ENCODE results near the gene LHX3. TPM values are rescaled to one million over a fixed set of nuclear protein-coding genes. Genes with fewer than 3 reads are reported as not detected.
"Not testable (repeated sequence)": the region's sequence is repeated elsewhere in the genome, so short reads cannot be mapped to it uniquely, and the experiment has no call there.

The LHX3 gene
- total RNA-seq, 2 donors from 2014 or later: 1.3 TPM; not detected in 1

DNA sequence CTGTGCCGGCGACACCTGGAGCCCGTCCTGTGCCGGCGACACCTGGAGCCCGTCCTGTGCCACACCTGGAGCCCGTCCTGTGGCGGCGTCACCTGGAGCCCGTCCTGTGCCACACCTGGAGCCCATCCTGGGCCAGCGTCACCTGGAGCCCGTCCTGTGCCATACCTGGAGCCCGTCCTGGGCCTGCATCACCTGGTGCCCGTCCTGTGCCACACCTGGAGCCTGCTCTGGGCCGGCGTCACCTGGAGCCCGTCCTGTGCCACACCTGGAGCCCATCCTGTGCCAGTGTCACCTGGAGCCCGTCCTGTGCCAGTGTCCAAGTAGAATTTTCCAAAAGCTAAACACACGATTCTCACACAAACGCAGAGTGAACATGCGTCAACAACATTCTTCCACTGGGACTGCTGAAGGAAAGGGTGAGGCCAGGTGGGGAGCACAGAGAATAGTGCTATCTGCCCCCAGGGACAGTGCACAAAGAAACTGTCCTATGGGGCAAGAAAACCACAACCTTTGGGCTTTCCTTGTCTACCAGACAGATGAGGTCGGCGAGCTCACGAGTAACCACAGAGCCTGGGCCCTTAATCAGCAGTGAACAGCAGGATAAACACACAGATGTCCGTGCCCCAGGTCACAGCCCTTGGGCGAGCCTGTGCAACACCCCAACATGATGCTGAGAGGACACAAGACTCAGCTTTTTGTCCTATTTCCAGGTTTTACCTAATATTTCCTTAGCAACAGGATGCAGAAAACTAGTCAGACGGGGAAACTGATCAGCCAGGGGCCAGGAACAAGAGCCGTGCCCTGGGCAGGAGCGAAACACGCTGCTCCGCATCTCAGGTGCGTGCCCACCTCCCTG, 32.8 kb upstream of the LHX3 start:
- Histone ChIP-seq H3K4me1 (replicated peaks) (no peaks in the 10 kb centered on the region), H3K27ac (no peak overlapping the region), H3K9me3 (no peaks in the 10 kb centered on the region), H3K27me3 (replicated peaks; ENCODE audit: insufficient read depth) (no peaks in the 10 kb centered on the region), H3K4me3 (no peak overlapping the region), H3K36me3 (no peaks in the 10 kb centered on the region)
- TF ChIP-seq POLR2A (IDR thresholded peaks at IDR 0.05): no peak
- no peak for TF ChIP-seq POLR2AphosphoS5 (IDR thresholded peaks at IDR 0.05)
- TF ChIP-seq, protein P1, sequence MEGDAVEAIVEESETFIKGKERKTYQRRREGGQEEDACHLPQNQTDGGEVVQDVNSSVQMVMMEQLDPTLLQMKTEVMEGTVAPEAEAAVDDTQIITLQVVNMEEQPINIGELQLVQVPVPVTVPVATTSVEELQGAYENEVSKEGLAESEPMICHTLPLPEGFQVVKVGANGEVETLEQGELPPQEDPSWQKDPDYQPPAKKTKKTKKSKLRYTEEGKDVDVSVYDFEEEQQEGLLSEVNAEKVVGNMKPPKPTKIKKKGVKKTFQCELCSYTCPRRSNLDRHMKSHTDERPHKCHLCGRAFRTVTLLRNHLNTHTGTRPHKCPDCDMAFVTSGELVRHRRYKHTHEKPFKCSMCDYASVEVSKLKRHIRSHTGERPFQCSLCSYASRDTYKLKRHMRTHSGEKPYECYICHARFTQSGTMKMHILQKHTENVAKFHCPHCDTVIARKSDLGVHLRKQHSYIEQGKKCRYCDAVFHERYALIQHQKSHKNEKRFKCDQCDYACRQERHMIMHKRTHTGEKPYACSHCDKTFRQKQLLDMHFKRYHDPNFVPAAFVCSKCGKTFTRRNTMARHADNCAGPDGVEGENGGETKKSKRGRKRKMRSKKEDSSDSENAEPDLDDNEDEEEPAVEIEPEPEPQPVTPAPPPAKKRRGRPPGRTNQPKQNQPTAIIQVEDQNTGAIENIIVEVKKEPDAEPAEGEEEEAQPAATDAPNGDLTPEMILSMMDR (IDR thresholded peaks at IDR 0.05): no peak
- intact Hi-C loops (cut with DNase I): no loop called here
- no peak for DNase-seq (ENCODE audit: low spot score)
- WGBS: 87% methylated on average over 32 of the region's 32 CpGs

DNA sequence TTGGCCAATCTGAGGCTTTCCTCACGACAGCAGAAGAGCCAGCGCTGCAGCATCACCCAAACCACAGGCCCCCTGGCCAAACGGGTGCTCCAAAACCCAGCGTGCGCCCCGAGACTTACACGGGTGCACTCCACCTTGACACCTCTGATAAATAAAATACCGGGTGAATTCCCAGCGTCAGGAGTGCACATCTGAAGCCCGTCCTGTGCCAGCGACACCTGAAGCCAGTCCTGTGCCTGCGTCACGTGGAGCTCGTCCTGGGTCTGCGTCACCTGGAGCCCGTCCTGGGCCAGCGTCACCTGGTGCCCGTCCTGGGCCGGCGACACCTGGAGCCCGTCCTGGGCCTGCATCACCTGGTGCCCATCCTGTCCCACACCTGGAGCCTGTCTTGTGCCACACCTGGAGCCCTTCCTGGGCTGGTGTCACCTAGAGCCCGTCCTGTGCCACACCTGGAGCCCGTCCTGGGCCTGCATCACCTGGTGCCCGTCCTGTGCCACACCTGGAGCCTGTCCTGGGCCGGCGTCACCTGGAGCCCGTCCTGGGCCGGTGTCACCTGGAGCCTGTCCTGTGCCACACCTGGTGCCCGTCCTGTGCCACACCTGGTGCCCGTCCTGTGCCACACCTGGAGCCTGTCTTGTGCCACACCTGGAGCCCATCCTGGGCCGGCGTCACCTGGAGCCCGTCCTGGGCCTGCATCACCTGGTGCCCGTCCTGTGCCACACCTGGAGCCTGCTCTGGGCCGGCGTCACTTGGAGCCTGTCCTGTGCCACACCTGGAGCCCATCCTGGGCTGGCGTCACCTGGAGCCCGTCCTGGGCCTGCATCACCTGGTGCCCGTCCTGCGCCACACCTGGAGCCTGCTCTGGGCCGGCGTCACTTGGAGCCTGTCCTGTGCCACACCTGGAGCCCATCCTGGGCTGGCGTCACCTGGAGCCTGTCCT, 31.8 kb upstream of the LHX3 start:
- H3K36me3 ChIP-seq; H3K9me3 ChIP-seq; intact Hi-C loops (cut with DNase I); H3K27me3 ChIP-seq (replicated peaks; ENCODE audit: insufficient read depth); DNase-seq (ENCODE audit: low spot score); H3K4me1 ChIP-seq (replicated peaks); H3K27ac ChIP-seq; H3K4me3 ChIP-seq: not testable (repeated sequence)
- 95% methylated on average over 37 of the region's 43 CpGs for WGBS

DNA sequence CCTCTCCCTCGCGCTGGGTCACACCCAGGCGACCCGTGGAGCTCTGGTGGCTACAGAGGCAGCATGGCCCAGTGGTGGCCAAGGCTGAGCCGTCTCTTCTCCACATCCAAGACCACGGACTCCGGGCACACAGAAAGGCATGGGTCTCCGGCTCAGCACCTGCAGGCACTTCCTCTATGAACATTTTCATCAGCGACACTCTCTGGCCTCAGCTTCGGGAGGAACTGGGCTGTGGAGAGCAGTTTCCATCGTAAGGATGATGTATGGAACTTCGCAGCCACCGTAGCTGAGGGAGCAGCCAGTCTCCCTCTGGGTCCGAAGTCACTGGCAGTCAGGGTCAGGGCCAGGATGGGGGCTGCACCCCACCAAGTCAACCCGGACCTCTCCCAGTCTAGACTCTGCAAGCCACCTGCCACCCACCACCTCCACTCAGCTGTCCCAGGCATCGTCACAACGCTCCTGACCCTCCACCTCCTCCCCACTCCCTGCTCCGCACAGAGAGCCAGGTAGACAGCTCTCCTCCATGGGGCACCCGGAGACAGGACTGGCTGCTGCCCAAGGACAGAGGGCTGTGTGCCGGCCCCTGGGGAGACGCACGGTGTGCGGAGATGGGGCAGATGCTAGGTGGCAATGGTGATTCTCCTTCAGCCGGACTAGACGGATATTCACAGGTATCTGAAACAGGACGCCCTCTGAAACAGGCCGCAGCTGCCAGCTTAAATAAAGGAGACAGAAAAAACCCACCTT, 31.0 kb upstream of the LHX3 start:
- WGBS: 95% methylated on average over 27 of the region's 27 CpGs
- intact Hi-C loops (cut with DNase I): no loop called here
- H3K4me3 ChIP-seq: no peak overlapping the region
- H3K9me3 ChIP-seq: no peaks in the 10 kb centered on the region
- no peak overlapping the region for H3K27ac ChIP-seq
- no peaks in the 10 kb centered on the region for H3K27me3 ChIP-seq (replicated peaks; ENCODE audit: insufficient read depth)
- no peaks in the 10 kb centered on the region for H3K4me1 ChIP-seq (replicated peaks)
- DNase-seq (ENCODE audit: low spot score): no peak
- TF ChIP-seq, protein P1 (IDR thresholded peaks at IDR 0.05): no peak
- TF ChIP-seq POLR2AphosphoS5 (IDR thresholded peaks at IDR 0.05): no peak
- no peak for TF ChIP-seq POLR2A (IDR thresholded peaks at IDR 0.05)
- H3K36me3 ChIP-seq: no peaks in the 10 kb centered on the region

DNA sequence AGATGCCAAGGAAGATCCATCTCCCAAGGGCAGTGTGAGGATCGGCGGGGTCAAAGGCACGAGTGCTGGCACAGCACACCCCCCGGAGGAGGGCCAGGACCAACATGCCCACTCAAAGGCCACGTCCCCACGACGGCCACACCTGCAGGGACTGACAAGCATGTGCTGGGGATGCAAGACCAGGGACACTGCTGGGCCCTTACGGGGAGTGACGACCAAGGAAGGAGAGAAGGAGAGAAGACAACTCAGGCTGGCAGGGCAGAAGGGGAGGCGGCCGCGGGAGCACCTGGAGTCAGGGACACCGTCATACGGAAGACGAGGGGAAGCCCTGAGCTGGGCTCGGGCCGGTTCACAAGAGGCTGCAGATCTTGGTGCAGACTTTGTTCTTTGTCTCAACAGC, 30.2 kb upstream of the LHX3 start:
- H3K27me3 ChIP-seq (replicated peaks; ENCODE audit: insufficient read depth): no peaks in the 10 kb centered on the region
- H3K36me3 ChIP-seq: no peaks in the 10 kb centered on the region
- TF ChIP-seq POLR2A (IDR thresholded peaks at IDR 0.05) (no peak), POLR2AphosphoS5 (IDR thresholded peaks at IDR 0.05) (no peak)
- TF ChIP-seq, protein P1 (IDR thresholded peaks at IDR 0.05): no peak
- no peak overlapping the region for H3K4me3 ChIP-seq
- DNase-seq (ENCODE audit: low spot score): no peak
- H3K27ac ChIP-seq: no peak overlapping the region
- H3K9me3 ChIP-seq: no peaks in the 10 kb centered on the region
- intact Hi-C loops (cut with DNase I): no loop called here
- no peaks in the 10 kb centered on the region for H3K4me1 ChIP-seq (replicated peaks)
- WGBS: 94% methylated on average over 17 of the region's 17 CpGs

DNA sequence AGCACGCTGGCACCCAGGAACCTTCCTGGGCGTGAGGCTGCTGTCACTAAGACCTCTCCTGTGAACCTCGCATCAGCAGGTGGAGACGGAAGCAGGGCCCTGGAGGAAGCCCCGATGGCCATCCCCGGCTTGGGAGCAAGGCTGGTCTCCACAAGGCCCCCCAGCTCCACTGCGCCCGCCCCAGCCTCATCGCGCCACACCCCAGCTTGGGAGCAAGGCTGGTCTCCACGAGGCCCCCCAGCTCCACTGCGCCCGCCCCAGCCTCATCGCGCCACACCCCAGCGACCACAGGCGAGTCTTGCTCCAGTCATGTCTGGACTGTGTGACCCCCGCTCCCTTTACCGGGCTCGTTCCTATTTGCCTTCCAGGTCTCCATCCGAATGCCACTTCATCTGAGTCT, 29.7 kb upstream of the LHX3 start:
- Histone ChIP-seq H3K4me3 (no peak overlapping the region), H3K27ac (no peak overlapping the region), H3K36me3 (no peaks in the 10 kb centered on the region), H3K9me3 (no peaks in the 10 kb centered on the region), H3K4me1 (replicated peaks) (no peaks in the 10 kb centered on the region), H3K27me3 (replicated peaks; ENCODE audit: insufficient read depth) (no peaks in the 10 kb centered on the region)
- 92% methylated on average over 21 of the region's 21 CpGs for WGBS
- TF ChIP-seq, protein P1 (IDR thresholded peaks at IDR 0.05): no peak
- TF ChIP-seq POLR2AphosphoS5 (IDR thresholded peaks at IDR 0.05) (no peak), POLR2A (IDR thresholded peaks at IDR 0.05) (no peak)
- no peak for DNase-seq (ENCODE audit: low spot score)
- intact Hi-C loops (cut with DNase I): no loop called here

Data from prostate gland (tissue), 2 donors.